NCI-H1417 treated with DMSO at 0.1 percent for 48 hours (cell line): ENCODE data around the gene JAG2.

Experiments
- DNase-seq: peaks from one replicate; lab custom pipeline; 2025; lab: John Stamatoyannopoulos, UW

JAG2 gene

GRCh38 chr14:105181549-105182295, 13.1 kb upstream of the JAG2 start:
- DNase-seq: no peak

GRCh38 chr14:105180592-105181548, 12.3 kb upstream of the JAG2 start, which contains the start of gene NUDT14:
Gene NUDT14, minus strand, starts transcription at chr14:105181312. Its CDS starts 103 bp downstream, at chr14:105181209.
- no peak for DNase-seq

- DNase-seq: no peak
Observed at GRCh38 chr14:105179191-105179590, 10.6 kb upstream of the JAG2 start.

- no peak for DNase-seq
Observed at GRCh38 chr14:105178868-105179140, 10.2 kb upstream of the JAG2 start.

- DNase-seq: no peak
Observed at GRCh38 chr14:105178069-105178867, 9.7 kb upstream of the JAG2 start.

GRCh38 chr14:105177082-105177481, 8.5 kb upstream of the JAG2 start:
- DNase-seq: no peak

GRCh38 chr14:105176513-105176912, 7.9 kb upstream of the JAG2 start:
- no peak for DNase-seq

GRCh38 chr14:105173901-105174894, 5.6 kb upstream of the JAG2 start:
- DNase-seq: no peak

- no peak for DNase-seq
Observed at GRCh38 chr14:105173145-105173544, 4.6 kb upstream of the JAG2 start.

GRCh38 chr14:105172476-105172875, 3.9 kb upstream of the JAG2 start:
- DNase-seq: no peak

- no peak for DNase-seq
Observed at GRCh38 chr14:105171004-105171673, 2.6 kb upstream of the JAG2 start.

- DNase-seq: no peak
Observed at GRCh38 chr14:105169776-105170655, 1.4 kb upstream of the JAG2 start.

GRCh38 chr14:105168979-105169507, 467 bp upstream of the JAG2 start:
- DNase-seq: no peak

GRCh38 chr14:105168093-105168420, 519 bp downstream of the JAG2 start:
- DNase-seq: no peak

GRCh38 chr14:105167303-105168092, 1.1 kb downstream of the JAG2 start:
- no peak for DNase-seq

GRCh38 chr14:105166571-105167302, 1.8 kb downstream of the JAG2 start:
- DNase-seq: no peak

- DNase-seq: no peak
Observed at GRCh38 chr14:105165761-105166485, 2.7 kb downstream of the JAG2 start.
